GM18498 (cell line): ENCODE results near the gene HM13.
"Not testable (repeated sequence)": the region's sequence is repeated elsewhere in the genome, so short reads cannot be mapped to it uniquely, and the experiment has no call there.

ENCODE experiments used
- ATAC-seq: cut with Tn5 transposase; IDR thresholded peaks from one replicate; pipeline ENCODE4 v1.9.1; 2021; ENCODE audit warnings: mild to moderate bottlenecking, moderate library complexity; ENCODE audit not compliant: unreplicated experiment

HM13 gene

DNA sequence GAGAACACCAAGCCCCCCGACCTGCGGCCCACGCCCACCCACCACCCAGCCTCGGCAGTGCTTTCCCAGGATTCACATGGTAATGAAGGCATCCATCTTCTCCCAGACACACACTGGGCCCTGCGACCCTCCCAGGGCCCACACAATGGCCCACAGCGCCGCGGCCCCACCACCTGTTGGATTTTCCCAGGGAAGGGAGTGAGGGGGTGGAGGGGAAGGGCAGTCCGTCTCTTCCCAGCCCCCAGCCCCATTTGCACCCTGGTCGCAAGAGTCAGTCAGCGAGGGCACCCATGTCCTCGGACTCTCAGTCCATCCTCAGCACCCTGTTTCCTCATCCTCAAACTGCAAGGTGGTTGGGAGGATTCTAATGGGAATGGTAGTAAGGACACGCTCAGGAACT, 67.1 kb downstream of the HM13 start:
- no peak for ATAC-seq

DNA sequence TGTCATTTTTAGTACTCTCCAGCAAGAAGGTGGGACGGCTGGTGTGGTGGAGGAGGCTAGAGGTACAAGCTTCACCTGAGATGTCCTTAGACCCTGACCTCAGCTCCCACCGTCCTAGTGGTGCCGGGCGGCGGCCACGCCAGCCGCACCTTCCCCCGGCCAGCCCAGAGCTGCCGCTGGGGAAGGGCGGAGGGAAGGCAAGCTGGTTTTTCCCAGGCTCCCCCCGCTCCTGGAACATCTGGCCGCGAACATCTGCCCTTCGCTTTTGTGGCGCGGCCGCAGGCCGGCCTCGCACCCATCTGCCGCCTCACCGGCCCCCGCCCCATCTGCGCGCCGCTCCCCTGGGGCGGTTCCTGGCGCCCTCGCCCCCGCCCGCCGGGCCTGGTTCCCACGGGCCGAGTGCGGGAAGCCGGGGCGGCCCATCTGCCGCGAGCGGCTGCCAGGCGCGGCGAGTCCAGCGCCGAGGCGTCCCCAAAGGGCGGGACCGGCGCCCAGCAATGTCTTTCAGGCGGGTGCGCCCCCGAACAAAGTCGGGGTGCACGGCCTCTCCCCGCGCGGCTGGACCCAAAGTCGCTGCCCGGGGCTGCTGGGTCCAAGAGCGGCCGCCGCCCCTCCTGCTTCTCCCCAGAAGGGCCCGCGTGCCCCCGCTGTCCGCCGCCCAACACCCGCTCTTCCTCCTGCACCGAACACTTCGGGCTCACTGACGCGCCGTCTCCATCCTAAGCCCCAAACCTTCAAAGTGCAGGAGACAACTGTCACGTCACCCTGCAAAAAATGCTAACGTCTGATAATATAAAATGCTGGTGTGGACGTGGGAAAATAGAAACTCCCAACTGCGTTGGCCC, 73.5 kb downstream of the HM13 start:
- ATAC-seq, result no peak

DNA sequence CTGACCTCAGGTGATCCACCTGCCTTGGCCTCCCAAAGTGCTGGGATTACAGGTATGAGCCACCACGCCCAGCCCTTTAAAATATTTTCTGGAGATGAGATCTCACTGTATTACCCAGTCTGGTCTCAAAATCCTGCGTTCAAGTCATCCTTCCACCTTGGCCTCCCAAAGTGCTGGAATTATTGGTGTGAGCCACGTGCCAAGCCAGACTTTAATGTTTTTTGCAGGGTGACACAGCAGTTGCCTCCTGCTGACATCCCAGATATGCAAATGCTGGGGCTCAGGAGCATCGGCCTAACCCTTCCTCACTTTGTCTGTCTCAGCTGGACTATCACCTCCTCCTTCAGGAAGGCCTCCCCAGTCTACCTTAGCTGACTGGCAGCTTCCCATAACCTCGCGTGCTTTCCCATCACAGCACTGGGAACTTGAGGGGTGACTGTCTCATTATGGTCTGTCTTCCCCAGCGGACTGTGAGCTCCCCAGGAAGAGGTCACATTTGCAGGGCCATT, 76.5 kb downstream of the HM13 start:
- no peak for ATAC-seq

DNA sequence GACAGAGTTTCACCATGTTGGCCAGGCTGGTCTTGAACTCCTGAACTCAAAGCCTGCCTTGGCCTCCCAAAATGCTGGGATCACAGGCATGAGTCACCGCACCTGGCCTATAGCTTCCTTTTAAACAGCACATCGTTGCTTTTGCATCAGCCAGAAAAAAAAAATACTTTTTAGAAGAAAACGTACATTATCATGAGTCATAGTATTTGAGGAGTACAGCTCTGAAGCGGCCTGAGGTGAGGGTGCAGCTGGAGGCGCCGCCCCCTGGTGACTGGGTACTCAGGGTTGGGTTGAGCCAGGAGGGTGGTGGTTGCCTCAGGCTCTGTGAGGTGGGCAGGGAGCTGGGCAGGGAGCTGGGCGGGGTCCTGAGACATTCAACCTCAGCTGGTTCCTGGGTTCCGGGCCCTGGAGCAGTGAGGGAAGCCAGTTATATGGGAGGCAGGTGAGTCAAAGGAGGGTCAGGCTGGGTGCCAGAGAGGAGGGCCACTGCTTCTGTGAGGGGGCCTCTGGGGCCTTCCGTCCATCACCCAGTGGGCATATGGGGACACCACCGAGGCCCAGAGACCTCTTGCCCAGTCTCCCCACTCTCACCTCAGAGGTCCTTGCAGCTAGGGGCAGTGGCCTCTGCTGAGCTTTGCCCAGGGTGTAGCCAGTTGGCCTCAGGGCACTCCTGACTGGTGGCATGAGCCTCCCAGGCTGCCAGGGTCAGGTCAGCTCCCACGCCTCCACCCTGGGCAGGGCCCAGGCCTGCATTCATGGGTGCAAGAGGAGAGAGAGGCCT, 79.2 kb downstream of the HM13 start:
- no peak for ATAC-seq

DNA sequence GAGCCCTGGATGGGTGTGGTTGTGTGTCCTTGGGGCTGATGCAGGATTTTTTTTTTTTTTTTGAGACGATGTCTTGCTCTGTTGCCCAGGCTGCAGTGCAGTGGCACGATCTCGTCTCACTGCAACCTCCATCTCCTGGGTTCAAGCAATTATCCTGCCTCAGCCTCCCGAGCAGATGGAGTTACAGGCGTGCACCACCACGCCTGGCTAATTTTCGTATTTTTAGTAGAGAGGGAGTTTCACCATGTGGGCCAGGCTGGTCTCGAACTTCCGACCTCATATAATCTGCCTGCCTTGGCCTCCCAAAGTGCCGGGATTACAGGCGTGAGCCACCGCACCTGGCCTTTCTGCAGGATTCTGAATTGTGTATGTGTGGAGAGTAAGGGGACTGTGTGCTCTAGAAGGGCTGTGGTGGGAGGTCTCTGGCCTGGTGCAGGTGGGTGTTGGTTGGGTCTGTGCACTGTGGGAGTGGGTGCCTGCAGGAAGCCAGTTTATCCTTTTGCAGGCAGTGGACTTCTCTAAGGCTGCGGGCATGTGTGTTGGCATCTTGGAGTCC, 79.8 kb downstream of the HM13 start:
- ATAC-seq, result no peak

DNA sequence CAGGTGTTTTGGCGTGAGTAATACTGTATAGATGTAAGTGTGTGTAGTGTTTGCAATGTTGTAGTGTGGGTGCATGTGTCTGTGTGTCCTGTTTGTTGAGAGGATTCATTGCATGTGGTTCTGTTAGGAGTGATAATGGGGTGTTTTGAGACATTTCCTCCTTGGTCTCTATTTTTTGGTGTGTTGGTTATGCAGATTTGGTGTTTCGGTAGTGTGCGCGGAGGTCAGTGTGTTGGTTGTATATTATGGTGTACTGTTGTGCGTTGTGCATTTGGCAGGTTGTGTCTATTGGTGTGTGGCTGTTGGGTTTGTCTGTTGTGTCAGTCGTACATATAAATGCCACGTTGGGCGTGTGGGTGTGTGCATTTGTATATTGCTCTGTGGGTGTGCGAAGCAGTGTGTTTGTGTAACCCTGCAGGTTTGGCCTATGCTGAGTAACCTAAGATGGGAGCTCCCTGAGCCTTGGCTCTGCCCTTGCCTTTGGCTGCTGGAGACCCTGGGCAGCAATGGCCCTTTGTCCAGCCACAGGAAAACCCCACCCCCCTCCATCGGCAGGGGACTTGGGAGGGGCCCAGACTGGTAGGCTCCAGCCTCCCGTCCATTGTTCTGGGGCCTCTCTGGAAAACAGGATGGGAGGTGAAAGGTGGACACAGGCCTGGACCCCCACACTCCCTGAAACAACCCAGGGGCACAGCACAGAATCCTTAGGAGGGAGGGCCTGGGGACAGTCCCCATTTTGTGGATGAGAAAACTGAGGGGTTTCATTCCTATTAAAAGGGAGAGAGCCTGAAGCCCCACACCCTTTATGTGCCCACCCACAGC, 80.5 kb downstream of the HM13 start:
- ATAC-seq, result no peak

DNA sequence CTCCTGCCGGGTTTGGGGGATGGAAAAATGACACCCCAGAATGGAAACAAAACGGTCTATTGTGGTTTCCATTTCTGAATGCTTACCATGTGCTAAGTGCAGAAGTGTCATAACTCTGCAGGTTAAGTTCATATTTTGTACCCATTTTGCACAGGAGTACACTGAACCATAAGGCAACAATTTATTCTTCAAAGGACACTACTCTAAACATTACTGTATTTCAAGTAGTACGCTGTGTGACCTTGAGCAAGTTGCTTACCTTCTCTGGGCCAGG, 81.1 kb downstream of the HM13 start:
- no peak for ATAC-seq

DNA sequence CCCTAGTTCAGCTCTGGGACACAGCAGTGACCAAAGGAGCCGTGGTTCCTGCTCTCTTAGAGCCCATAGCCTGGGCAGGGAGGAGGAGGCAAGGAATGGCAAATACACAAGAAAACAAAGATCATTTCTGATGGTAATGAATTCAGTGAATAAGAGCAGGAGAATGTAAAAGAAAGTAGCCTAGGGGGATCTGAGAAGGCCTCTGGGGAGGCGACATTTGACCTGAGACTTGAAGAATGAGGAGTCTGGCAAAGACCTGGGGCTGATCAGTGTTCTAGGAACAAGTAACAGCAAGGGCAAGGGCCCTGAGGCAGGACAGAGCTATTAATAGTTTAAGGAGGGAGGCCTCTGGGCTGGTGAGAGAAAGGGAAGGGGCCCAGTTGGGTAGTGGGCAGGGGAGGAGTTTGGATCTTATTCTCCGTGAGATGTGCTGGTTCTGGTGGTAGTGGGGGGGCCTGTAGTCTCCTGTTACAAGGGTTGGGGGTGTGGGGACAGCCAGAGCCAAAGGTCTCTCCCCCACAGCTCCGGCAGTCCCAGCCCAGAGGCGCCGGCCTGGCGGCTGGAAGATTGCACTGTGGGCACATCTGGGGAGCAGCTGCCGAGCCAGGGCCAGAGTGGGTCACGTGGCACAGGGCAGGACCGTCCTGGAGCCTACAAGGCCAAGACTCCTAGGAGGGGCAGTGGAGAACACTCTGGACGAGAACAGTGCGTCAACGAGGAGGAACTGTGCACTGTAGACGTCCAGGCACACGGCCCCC, 81.6 kb downstream of the HM13 start:
- ATAC-seq, result no peak

DNA sequence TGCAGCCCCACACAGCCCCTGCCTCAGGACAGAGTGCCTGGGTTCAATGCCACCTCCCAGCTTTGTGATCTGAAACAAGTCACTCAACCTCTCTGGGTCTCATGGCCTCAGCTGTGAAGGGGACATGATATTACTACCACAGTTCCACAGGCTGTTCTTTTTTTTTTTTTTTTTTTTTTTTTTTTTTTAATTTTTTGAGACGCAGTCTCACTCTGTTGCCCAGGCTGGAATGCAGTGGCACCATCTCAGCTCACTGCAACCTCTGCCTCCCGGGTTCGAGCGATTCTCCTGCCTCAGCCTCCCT, 82.1 kb downstream of the HM13 start:
- ATAC-seq, result not testable (repeated sequence)

DNA sequence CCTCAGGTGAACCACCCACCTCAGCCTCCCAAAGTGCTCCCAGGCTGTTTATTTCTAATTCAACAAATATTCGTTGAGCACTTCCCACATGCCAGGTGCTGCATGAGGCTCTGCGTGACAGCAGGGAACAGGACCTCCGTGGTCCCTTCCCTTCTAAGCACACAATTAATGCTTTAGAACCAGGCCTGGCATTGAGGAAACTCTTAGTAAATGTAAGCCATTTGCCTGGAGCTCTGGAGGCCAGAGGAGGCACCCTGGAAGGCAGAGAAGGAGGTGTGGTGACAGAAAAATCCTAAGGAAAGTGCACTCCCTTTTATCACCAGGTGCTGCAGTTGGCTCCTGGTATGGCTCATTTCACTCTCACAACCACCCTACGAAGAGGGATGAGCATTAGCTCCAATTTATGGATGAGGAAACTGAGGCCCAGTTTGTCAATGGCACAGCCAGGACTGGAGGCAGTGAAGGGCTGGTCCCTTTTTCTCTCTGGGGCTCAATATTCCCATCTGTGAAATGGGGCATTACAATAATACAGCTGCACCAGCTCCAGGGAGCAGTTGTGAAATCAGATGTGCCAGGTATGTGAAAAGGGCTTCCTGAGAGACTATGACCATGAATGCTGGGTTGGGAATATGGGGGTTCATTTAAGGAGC, 82.7 kb downstream of the HM13 start:
- no peak for ATAC-seq

DNA sequence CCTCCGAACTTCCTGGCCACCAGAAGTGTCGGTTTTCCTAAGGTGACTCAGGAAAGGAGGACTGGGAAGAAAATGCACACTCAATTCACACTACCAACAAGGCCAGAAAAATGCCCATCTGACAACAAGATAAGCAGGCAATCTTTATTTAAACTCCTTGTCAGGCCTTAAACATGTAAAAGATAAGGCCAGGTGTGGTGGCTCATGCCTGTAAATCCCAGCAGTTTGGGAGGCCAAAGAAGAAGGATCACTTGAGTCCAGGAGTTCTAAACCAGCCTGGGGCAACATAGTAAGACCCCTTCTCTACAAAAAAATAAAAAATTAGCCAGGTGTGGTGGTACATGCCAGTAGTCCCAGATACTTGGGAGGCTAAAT, 83.2 kb downstream of the HM13 start:
- ATAC-seq, result no peak

DNA sequence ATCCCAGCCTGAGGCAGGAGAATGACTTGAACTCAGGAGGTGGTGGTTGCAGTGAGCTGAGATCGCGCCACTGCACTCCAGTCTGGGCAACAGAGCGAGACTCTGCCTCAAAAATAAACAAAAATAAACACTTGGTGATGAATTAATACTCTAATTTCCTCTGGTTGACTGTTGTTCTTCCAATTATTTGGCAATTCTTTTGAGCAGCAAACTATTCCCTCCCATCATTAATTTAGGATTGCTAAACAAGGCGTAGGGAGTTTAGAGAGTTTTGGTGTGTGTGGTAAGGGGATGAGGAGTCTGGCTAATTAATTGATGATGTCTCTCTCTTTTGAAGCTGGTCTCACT, 88.2 kb downstream of the HM13 start:
- ATAC-seq, result no peak

DNA sequence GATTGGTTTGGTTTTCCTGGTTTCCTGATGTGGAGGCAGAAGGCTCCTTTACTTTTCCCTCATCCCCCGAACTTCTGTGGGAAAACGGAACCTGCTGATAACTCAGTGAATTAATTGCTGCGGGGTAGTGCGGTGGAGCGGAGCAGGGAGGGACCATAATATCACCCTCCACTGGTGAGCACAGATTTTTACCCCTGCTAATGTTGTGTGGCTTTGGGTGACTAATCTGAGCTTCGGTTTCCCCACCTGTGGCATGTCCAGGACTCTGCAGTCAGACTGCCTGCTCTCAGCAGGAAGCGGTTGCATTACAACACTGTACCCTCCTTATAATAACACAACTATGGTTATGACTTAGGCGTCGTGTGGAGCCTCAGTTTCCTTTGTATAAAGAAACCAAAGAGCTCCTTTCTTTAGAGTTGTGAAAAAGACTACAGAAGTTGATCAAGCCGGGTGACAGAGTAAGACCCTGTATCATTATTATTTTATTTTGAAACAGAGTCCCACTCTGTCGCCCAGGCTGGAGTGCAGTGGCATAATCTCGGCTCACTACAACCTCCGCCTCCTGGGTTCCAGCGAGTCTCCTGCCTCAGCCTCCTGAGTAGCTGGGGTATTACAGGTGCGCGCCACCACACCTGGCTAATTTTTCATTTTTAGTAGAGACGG, 88.7 kb downstream of the HM13 start:
- ATAC-seq, result peak; percentile 52

DNA sequence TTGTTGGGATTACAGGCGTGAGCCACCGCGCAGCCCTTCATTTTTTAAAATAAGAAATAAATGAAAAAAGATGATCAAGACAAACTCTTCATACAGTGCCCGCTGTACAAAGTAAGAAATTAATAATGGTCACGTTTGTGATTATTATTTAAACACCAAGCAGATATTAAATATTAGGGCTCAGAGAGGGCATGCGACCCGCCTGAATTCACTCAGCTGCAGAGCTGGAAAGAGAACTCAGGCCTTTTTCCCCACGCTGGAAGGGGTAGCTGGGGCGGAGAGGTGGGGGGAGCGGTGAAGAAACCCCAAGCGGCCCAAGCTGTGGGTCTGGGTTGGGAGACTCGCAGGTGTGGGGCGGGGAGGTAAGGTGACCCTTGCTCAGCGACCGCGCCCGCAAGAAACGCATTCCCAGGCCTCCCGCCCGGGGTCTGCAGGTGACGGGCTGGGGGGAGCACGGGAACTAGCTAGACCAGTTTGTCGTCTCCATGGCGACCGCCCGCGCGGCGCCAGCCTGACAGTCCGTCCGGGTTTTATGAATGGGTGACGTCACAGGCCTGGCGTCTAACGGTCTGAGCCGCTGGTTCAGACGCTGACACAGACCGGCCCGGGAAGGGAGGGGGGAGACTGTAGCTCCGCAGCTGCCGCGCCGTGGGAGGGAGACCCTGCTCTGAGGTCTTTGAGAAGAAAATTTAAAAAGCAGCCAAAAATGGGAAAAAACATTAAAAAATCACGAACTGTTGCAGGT, 89.8 kb downstream of the HM13 start:
- ATAC-seq, result peak; percentile 36

DNA sequence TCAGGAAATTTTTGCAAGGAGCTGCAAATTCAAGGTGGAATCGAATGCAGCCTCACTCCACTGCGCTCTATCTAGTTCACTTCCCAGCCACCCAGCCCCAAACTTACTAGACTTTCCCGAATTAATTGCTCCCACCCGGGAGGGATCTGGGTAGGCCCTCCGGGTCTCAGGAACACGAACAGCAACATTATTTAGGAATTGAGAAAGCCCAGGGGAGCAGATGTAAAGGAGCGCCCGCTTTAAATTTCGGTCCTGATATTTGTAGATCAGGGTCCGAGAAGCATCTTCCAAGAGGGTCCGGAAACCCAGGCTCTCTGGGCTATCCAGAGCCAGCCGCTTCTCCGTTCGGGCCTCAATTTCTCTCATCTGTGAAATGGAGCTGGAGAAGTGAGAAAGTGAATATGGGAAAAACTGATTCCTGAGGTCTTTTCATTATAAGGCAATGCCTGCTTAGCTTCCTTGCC, 90.4 kb downstream of the HM13 start:
- no peak for ATAC-seq

DNA sequence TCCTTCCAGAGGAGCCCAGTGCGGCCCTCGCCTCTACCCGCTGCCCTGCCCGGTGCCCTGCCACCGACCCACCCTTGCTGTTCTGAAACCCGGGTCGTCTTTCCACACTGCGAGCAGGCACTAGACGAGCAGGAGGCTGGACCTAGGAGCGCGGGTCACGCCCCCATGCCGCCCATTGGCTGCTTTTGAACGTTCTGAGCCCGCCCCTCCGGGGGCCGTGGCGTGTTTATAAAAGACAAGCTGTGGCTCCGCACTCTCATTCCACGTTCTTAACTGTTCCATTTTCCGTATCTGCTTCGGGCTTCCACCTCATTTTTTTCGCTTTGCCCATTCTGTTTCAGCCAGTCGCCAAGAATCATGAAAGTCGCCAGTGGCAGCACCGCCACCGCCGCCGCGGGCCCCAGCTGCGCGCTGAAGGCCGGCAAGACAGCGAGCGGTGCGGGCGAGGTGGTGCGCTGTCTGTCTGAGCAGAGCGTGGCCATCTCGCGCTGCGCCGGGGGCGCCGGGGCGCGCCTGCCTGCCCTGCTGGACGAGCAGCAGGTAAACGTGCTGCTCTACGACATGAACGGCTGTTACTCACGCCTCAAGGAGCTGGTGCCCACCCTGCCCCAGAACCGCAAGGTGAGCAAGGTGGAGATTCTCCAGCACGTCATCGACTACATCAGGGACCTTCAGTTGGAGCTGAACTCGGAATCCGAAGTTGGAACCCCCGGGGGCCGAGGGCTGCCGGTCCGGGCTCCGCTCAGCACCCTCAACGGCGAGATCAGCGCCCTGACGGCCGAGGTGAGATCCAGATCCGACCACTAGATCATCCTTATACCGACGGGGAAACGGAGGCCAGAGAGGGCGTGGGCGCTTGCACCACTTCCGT, 91.0 kb downstream of the HM13 start, which contains the start of gene ID1:
Gene ID1 (plus strand): TSS at position 259 of the 871 bp plus-strand sequence. CDS start 99 bp downstream, at position 358.
- ATAC-seq, result peak; percentile 92

DNA sequence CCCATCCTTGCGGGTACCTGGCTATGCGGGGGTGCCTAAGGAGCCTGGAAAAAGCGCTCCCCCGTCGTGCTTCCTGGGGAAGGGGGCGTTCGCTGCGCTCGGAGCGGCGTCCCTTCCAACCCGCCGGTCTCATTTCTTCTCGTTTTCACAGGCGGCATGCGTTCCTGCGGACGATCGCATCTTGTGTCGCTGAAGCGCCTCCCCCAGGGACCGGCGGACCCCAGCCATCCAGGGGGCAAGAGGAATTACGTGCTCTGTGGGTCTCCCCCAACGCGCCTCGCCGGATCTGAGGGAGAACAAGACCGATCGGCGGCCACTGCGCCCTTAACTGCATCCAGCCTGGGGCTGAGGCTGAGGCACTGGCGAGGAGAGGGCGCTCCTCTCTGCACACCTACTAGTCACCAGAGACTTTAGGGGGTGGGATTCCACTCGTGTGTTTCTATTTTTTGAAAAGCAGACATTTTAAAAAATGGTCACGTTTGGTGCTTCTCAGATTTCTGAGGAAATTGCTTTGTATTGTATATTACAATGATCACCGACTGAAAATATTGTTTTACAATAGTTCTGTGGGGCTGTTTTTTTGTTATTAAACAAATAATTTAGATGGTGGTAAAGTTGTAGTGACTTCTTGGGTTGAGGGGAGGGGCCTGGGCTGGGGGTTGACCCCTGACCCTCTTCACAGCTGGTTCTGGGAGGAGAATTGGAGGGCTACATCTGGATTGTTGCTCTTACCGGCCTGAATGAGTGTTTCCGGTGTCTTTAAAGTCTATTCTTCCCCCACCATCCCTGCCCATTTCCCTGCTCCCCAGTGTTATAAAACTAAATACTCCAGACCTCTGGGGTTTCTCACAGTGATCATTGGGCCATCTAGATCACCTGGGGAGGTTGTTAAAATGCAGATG, 91.9 kb downstream of the HM13 start:
- no peak for ATAC-seq
